ENCODE data around the gene LIMS3.
"Not testable (repeated sequence)": the region's sequence is repeated elsewhere in the genome, so short reads cannot be mapped to it uniquely, and the experiment has no call there.

Gene LIMS3

DNA sequence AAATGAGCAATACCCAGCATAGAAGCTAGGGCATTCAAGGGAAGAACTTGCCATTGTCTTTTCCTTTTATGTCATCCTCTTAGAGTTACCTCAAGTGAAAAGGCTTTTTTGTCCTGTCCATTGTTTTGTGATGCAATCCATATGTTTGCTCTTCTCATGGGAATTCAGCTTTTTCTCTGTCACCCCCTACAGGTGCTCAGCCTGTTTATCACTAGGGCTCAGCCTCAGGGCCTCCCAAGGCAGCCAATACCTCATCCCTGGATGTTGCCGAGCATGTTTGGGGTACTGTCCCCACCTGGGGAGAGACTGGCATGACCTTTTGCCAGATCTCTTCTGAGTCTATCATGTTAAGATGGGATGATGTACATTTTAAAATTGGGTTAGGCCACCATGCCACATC is 65.5 kb downstream of the LIMS3 start:
- H3K27ac ChIP-seq; DNase-seq; H3K36me3 ChIP-seq (replicated peaks); in situ Hi-C loops (cut with HindIII; ENCODE audit: low pct_ligation_motif_present, low sequenced_read_pairs); H3K4me3 ChIP-seq (ENCODE audit: low read depth, low read length); H3K27me3 ChIP-seq (replicated peaks): not testable (repeated sequence)

DNA sequence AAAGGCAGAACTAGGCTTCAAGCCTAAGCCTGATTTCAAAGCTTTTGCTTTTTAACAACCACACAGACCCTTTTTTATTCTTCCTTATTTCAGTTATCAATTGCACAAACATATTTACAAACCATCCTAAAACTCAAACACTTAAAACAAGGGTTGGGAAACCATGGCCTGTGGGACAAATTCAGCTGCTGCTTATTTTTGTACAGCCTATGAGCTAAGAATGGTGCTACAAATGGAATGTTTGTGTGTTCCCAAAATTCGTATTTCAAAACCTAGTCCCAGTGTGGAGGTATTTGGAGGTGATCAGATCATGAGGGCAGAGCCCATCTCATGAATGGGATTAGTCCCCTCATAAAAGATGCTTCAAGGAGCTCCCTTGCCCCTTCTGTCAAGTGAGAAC is 67.0 kb downstream of the LIMS3 start:
- H3K27me3 ChIP-seq (replicated peaks); H3K36me3 ChIP-seq (replicated peaks); H3K27ac ChIP-seq; in situ Hi-C loops (cut with HindIII; ENCODE audit: low pct_ligation_motif_present, low sequenced_read_pairs); H3K4me3 ChIP-seq (ENCODE audit: low read depth, low read length); DNase-seq: not testable (repeated sequence)

DNA sequence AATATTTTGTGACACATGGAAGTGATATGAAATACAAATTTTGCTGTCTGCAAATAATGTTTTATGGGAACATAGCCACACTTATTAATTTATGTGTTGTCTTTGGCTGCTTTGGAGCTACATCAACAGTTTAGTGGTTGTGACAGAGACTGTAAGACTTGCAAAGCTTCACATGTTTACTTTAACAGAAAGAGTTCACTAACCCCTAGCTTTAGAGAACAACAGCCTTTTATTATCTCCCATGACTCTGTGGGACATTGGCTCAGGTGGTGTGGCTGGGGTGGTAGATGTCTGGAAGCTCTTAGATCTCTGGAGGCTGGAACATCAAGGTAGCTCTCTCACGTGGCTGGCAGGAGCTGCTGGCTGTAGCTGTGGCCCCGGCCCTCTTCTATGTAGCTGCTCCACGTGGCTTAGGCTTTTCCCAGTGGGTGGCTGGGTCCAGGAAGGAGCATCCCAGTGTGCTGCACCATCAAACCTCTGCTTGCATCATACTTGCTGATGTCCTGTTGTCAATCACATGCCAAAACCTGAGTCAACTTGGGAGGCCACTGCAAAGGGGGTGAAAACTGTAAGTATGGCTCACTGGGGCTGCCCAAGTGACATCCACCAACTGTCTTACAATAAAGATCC is 67.7 kb downstream of the LIMS3 start:
- H3K27me3 ChIP-seq (replicated peaks); H3K27ac ChIP-seq; DNase-seq; in situ Hi-C loops (cut with HindIII; ENCODE audit: low pct_ligation_motif_present, low sequenced_read_pairs); H3K4me3 ChIP-seq (ENCODE audit: low read depth, low read length); H3K36me3 ChIP-seq (replicated peaks): not testable (repeated sequence)

DNA sequence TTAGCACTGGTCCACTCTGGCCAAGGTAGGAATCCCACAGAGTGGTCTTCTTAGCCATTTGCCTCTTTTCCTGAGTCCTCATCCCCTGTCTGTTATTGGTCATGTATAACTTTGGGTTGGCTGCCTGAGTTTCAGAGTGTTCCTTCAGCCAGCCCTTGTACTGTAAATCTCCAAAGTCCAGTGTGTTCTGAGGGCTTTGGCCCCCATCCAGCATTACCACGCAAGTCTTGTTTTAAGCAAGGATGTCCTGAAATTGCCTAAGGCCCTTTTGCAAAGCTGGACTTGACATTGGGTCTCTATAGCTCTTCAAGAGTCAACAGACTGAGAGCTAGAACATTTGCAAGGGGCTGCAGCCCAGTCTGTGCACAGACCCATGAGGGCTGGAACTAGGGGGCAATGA is 68.4 kb downstream of the LIMS3 start:
- H3K36me3 ChIP-seq (replicated peaks); in situ Hi-C loops (cut with HindIII; ENCODE audit: low pct_ligation_motif_present, low sequenced_read_pairs); H3K27ac ChIP-seq; DNase-seq; H3K4me3 ChIP-seq (ENCODE audit: low read depth, low read length); H3K27me3 ChIP-seq (replicated peaks): not testable (repeated sequence)

DNA sequence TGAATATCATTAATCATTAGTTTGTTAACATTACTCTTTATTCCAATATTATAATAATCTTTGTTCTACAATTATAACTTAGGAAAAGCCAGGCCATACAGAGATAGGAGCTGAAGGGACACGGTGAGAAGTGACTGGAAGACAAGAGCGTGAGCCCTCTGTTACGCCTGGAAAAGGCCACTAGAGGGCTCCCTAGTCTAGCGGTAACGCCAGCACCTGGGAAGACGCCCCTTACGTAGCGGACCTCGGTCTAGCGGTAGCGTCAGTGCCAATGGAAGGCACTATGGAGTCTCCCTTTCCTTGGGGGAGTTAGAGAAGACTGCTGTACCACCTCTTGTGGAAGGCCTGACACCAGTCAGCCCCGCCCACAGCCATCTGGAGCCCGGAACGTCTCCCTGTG is 71.4 kb downstream of the LIMS3 start:
- H3K36me3 ChIP-seq (replicated peaks), result not testable (repeated sequence)

DNA sequence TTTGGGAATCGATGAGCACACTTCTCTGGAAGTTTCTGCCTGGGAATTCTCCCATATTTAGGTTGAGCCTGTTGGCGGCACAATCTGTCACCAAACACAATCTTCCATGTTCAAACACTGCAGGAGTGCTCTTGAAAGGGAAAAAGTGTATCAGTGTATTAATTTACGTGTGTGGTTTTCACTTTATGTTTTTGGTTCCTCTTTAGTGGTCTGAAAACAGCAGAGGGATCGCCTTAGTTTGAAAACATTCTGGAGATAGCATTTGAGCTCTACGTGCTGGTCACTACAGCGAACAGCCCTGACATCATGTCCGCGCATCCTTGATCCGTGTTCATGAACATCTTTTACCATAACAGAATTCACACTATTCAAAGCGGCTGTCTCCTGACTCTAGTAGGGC is 73.2 kb downstream of the LIMS3 start:
- H3K4me3 ChIP-seq (ENCODE audit: low read depth, low read length); H3K27ac ChIP-seq; DNase-seq; H3K27me3 ChIP-seq (replicated peaks); in situ Hi-C loops (cut with HindIII; ENCODE audit: low pct_ligation_motif_present, low sequenced_read_pairs); H3K36me3 ChIP-seq (replicated peaks): not testable (repeated sequence)

More for the DNA sequence above, 71.4 kb downstream of the LIMS3 start:
- H3K4me3 ChIP-seq (ENCODE audit: low read depth, low read length); H3K27ac ChIP-seq; in situ Hi-C loops (cut with HindIII; ENCODE audit: low pct_ligation_motif_present, low sequenced_read_pairs); H3K27me3 ChIP-seq (replicated peaks); DNase-seq: not testable (repeated sequence)

Data from brain microvascular endothelial cell (primary cell).